Thoracic aorta (tissue), 2 donors: ENCODE data around the gene RALGPS2. TPM values are rescaled to one million over a fixed set of nuclear protein-coding genes. Genes with fewer than 3 reads are reported as not detected.

Experiments
- ATAC-seq: fragments of 150-250 bp; one replicate; pipeline ENCODE4 v1.8.0; 2017; ENCODE audit warnings: low read depth; ENCODE audit not compliant: insufficient number of reproducible peaks, low FRiP score
- DNase-seq: peaks from one replicate; pipeline ENCODE4 v3.0.0-alpha.2; 2020; ENCODE audit warnings: low spot score
- H3K27ac ChIP-seq, 2 donors: fragments of 200-600 bp; sonication (generic); 1 replicate in 1 of 2; 2 replicates in 1 of 2; pipeline ENCODE4 v1.5.1; 2016; ENCODE audit warnings: mild to moderate bottlenecking in 2 of 2, moderate library complexity in 2 of 2
- H3K27me3 ChIP-seq: fragments of 200-600 bp; sonication (generic); replicated peaks from 2 replicates; pipeline ENCODE4 v1.6.0; 2016; ENCODE audit warnings: mild to moderate bottlenecking; ENCODE audit not compliant: insufficient read depth
- H3K36me3 ChIP-seq: fragments of 200-600 bp; sonication (generic); one replicate; pipeline ENCODE4 v1.5.1; 2016
- H3K4me1 ChIP-seq, 2 donors: fragments of 200-600 bp; sonication (generic); 1 replicate in 1 of 2; 2 replicates in 1 of 2; pipeline versions ENCODE4 v1.5.1 to v1.6.0; 2016; ENCODE audit warnings: low read depth in 2 of 2, mild to moderate bottlenecking in 1 of 2; ENCODE audit not compliant: control insufficient read depth in 1 of 2
- H3K4me3 ChIP-seq: fragments of 200-600 bp; sonication (generic); 2 replicates; pipeline ENCODE4 v1.5.1; 2016; ENCODE audit warnings: mild to moderate bottlenecking
- H3K9me3 ChIP-seq: fragments of 200-600 bp; sonication (generic); 2 replicates; pipeline ENCODE4 v1.5.1; 2016
- total RNA-seq, 2 donors: library from RNA; depleted of rRNA; stranded (reverse); fragments of >200 nt; gene quantifications; one replicate each; pipeline versions ENCODE4 v1.1.0 to v1.2.3, GENCODE V29; 2016
- TF ChIP-seq, protein P1 (sequence below): fragments of 200-600 bp; sonication (generic); IDR thresholded peaks from one replicate; pipeline ENCODE4 v1.5.1; 2019; ENCODE audit warnings: antibody characterized with exemption

Gene RALGPS2
- total RNA-seq, 2 donors from 2014 or later, result 4.9 to 9.5 TPM

DNA sequence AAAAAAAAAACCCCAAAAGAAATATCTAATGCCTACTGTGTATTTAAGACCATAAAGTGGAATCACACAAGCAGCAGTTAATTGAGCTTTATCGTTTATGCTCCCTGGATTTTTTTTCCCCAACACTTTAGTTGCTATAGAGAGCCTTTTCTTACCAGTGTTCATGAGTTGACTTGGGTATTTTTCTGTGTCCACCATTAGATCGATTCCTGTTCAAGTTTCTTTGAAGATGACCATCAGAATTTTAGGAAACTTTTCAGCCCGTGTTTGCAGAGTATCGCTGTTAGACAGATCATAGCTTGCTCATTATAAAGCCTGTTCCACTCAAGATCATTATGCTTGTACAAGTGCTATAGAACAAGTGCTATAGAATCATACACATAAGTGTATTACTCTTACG lies 1.5 kb downstream of the RALGPS2 start:
- no peaks in the 10 kb centered on the region for H3K27me3 ChIP-seq
- DNase-seq (no peak), ATAC-seq (no peak)
- peaks cover 0 to 10% of the 10 kb centered on the region in 2 donors for H3K4me1 ChIP-seq
- H3K36me3 ChIP-seq, result no peaks in the 10 kb centered on the region
- TF ChIP-seq, protein P1, sequence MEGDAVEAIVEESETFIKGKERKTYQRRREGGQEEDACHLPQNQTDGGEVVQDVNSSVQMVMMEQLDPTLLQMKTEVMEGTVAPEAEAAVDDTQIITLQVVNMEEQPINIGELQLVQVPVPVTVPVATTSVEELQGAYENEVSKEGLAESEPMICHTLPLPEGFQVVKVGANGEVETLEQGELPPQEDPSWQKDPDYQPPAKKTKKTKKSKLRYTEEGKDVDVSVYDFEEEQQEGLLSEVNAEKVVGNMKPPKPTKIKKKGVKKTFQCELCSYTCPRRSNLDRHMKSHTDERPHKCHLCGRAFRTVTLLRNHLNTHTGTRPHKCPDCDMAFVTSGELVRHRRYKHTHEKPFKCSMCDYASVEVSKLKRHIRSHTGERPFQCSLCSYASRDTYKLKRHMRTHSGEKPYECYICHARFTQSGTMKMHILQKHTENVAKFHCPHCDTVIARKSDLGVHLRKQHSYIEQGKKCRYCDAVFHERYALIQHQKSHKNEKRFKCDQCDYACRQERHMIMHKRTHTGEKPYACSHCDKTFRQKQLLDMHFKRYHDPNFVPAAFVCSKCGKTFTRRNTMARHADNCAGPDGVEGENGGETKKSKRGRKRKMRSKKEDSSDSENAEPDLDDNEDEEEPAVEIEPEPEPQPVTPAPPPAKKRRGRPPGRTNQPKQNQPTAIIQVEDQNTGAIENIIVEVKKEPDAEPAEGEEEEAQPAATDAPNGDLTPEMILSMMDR, result no peak
- peak overlapping the region; percentile 81 for H3K4me3 ChIP-seq
- no peaks in the 10 kb centered on the region for H3K9me3 ChIP-seq
- no peak overlapping the region for H3K27ac ChIP-seq

DNA sequence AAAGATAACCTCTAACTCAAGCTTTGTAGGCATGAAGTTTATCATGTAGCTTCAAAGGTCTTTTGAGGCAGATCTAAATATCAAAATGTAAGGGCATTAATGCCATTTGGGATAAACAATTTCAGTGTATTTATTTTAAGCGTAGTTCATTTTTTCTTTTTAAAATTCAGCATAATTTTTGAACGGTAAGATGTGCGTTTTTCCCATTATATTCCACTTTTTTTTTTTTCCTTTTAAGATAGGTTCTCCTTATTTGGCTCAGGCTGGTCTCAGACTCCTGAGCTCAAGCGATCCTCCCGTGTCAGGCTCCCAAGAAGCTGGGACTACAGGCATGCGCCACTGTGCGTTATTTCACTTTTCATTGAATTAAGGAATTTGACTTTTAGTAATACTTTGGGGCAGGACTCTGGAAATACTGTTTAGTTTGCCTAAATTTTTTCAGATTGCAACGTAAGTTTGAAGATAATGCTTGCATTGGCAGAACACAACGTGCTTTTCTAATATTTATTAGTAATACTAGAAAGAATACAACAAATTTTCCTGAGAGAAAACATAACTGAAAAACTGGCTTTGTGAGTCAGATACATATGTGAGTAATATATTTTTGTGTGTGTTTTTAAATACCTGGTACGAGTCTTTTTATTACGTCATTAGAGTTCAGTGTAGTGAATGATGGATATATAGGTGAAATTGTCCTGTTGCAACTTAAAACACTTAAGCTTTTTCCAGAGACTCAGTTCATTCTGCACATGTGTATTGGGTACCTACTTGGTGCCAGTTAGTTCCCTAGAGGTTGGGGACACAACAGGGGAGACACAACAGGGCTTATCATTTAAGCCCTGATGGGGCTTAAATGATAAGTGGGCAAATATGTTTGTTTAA lies 2.2 kb downstream of the RALGPS2 start:
- no peak overlapping the region for H3K4me3 ChIP-seq

DNA sequence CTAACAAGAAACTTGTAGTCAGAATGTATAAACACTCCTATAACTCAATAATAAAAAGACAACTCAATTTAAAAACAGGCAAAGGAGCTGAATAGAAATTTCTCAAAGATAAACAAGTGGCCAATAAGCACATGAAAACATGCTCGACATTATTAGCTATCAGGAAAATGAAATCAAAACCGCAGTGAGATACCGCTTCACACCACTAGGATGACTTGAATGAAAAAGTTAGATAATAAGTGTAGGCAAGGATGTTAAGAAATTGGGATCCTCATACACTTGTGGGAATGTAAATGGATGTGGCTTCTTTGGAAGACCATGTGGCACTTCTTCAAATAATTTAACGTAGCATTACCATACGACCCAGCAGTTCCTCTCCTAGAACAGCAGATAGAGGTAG lies 8.9 kb downstream of the RALGPS2 start:
- TF ChIP-seq, protein P1, result no peak
- no peaks in the 10 kb centered on the region for H3K4me1 ChIP-seq
- DNase-seq (no peak), ATAC-seq (no peak)
- H3K36me3 ChIP-seq, result no peaks in the 10 kb centered on the region
- H3K9me3 ChIP-seq, result no peaks in the 10 kb centered on the region
- H3K4me3 ChIP-seq, result no peak overlapping the region
- H3K27me3 ChIP-seq, result no peaks in the 10 kb centered on the region
- H3K27ac ChIP-seq, result no peak overlapping the region

More for the DNA sequence above, 2.2 kb downstream of the RALGPS2 start:
- H3K27me3 ChIP-seq, result no peaks in the 10 kb centered on the region
- no peak overlapping the region for H3K27ac ChIP-seq
- DNase-seq (no peak), ATAC-seq (no peak)
- H3K9me3 ChIP-seq, result no peaks in the 10 kb centered on the region
- H3K36me3 ChIP-seq, result no peaks in the 10 kb centered on the region
- TF ChIP-seq, protein P1, result no peak
- H3K4me1 ChIP-seq, result peaks cover 0 to 10% of the 10 kb centered on the region in 2 donors

DNA sequence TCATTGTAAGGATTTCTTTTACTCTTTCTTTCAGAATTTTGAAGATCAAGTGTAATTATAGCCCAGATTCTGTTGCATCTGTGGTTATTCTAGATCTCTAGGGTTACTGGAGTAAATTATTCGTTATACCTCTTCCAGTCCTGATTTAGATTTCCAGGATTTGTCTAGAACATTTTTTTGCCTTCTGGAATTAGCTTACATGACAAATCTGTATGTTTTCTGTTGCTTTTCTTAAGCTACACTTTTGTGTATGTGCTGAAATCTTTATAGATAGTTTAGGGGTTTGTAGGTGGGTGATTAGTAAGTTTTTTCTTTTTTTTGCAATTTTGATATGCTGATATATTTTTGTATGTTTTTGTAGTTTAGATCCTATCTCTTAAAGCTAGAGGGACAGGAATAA lies 13.7 kb downstream of the RALGPS2 start:
- Histone ChIP-seq H3K4me3 (no peak overlapping the region), H3K36me3 (no peaks in the 10 kb centered on the region), H3K9me3 (no peaks in the 10 kb centered on the region), H3K27me3 (no peaks in the 10 kb centered on the region), H3K4me1 (no peaks in the 10 kb centered on the region), H3K27ac (no peak overlapping the region)
- ATAC-seq (no peak), DNase-seq (no peak)
- TF ChIP-seq, protein P1, result no peak

DNA sequence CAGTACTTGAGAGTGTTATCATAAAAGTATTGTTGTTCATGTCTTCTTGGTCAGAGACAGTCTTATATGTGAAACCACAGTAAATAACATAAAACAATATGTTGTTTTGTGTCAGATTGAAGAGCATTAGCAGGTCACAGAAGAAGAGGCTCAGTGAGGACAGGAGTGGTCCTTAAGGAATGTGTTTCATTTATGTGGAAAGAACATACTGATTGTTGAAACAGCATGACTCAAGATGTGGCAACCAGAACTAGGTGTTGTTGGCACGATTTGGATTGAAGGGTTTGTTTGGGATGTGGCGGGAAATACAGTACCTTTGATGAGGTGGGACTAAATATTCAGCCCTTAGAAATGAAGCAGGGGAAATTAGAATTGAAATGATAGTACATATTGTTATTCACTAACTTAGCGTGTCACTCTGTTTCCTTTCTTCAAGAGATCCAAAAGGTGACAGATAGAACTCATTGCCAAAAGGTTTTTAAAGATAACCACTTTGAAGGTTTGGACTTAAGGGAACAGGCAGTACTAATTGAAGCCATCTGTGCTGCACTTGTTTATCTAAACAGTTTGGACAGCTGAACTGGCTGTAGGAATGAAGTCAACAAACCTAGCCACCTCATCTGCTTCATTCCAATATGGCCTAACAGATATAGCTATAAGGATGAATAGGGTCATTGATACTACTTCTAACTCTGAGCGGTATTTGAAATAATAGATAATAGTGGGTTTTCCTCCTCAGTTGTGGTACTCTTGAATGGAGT lies 14.4 kb downstream of the RALGPS2 start:
- H3K4me1 ChIP-seq, result no peaks in the 10 kb centered on the region
- TF ChIP-seq, protein P1, result no peak
- H3K4me3 ChIP-seq, result no peak overlapping the region
- DNase-seq (no peak), ATAC-seq (no peak)
- H3K27me3 ChIP-seq, result no peaks in the 10 kb centered on the region
- H3K27ac ChIP-seq, result no peak overlapping the region
- no peaks in the 10 kb centered on the region for H3K9me3 ChIP-seq
- no peaks in the 10 kb centered on the region for H3K36me3 ChIP-seq
